ENCODE results near the gene ZFP91. TPM values are rescaled to one million over a fixed set of nuclear protein-coding genes. Genes with fewer than 3 reads are reported as not detected.

The ZFP91 gene
- total and polyA plus RNA-seq, 9 of the 15 experiments (the other 6 are each of a cell fraction or from before 2014, with no cell fraction given): 17.6 to 58.3 (median 34.0) TPM

DNA sequence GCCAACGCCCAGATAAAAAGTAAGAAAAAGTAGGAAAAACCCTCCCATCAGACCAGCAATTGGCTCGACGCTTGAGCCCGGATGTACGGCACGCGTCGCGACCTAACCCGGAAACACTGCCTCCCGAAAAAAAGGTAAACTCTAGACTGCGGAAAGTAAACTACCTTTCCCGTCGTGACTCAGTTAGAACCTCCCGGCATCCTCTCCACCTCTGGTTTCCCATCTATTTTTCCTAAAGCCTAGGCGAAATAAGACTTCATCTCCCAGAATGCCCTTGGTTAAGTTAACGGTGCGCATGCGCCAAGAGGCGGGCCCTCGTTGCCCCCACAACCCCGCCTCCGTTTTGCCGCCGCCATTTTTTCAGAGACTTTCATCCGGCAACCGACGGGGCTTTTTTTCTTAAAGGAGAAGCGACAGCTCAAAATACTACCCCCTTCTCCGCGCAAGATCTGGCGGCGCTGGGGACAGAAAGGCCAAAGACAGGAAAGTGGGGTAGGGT lies 678 bp upstream of the ZFP91 start (continued):
- TF ChIP-seq CHD1 (IDR thresholded peaks at IDR 0.05; ENCODE audit: low read length): no peak
- TF ChIP-seq ATF6 (CRISPR knock-in tag; IDR thresholded peaks at IDR 0.05): peak; percentile 83; the same call in 1 of the 2 replicates
- TF ChIP-seq KLF6 (CRISPR knock-in tag; IDR thresholded peaks at IDR 0.05; ENCODE audit: borderline replicate concordance): no peak
- TF ChIP-seq ESRRB (CRISPR knock-in tag; IDR thresholded peaks at IDR 0.05; ENCODE audit: borderline replicate concordance): no peak
- no peak for TF ChIP-seq HBP1 (CRISPR knock-in tag; IDR thresholded peaks at IDR 0.05)
- TF ChIP-seq, protein P1, sequence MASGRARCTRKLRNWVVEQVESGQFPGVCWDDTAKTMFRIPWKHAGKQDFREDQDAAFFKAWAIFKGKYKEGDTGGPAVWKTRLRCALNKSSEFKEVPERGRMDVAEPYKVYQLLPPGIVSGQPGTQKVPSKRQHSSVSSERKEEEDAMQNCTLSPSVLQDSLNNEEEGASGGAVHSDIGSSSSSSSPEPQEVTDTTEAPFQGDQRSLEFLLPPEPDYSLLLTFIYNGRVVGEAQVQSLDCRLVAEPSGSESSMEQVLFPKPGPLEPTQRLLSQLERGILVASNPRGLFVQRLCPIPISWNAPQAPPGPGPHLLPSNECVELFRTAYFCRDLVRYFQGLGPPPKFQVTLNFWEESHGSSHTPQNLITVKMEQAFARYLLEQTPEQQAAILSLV (tag; IDR thresholded peaks at IDR 0.05): no peak
- TF ChIP-seq SAFB (IDR thresholded peaks at IDR 0.05; ENCODE audit: borderline replicate concordance, low read depth, low read length): no peak
- TF ChIP-seq SMAD2 (IDR thresholded peaks at IDR 0.05; ENCODE audit: low read depth, low read length): no peak
- TF ChIP-seq GTF2F1 (IDR thresholded peaks at IDR 0.05; ENCODE audit: low read depth, low read length): no peak
- TF ChIP-seq MCM3 (IDR thresholded peaks at IDR 0.05): no peak
- TF ChIP-seq NFXL1 (CRISPR knock-in tag; IDR thresholded peaks at IDR 0.05): no peak
- TF ChIP-seq PCBP2 (IDR thresholded peaks at IDR 0.05; ENCODE audit: low read depth, low read length, poor library complexity, severe bottlenecking): no peak
- TF ChIP-seq KLF1 (tag; IDR thresholded peaks at IDR 0.05): no peak
- no peak; the same call in 1 of the 2 replicates for TF ChIP-seq FOXP1 (CRISPR knock-in tag; IDR thresholded peaks at IDR 0.05)
- no peak for TF ChIP-seq JUN (IDR thresholded peaks at IDR 0.05; ENCODE audit: borderline replicate concordance, low read depth, low read length)
- no peak for TF ChIP-seq JUN (CRISPR knock-in tag; IDR thresholded peaks at IDR 0.05; ENCODE audit: borderline replicate concordance)
- TF ChIP-seq GMEB1 (CRISPR knock-in tag; IDR thresholded peaks at IDR 0.05): peak; percentile 65; the same call in 1 of the 2 replicates
- TF ChIP-seq ZNF143 (CRISPR knock-in tag; IDR thresholded peaks at IDR 0.05): peak; percentile 87
- TF ChIP-seq GABPA (tag; conservative IDR thresholded peaks at IDR 0.05; ENCODE audit: low read depth): peak; percentile 98
- TF ChIP-seq DIDO1 (tag; IDR thresholded peaks at IDR 0.05; ENCODE audit: low read depth): no peak
- TF ChIP-seq SUPT5H (IDR thresholded peaks at IDR 0.05): no peak
- TF ChIP-seq, protein P2, sequence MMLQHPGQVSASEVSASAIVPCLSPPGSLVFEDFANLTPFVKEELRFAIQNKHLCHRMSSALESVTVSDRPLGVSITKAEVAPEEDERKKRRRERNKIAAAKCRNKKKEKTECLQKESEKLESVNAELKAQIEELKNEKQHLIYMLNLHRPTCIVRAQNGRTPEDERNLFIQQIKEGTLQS (IDR thresholded peaks at IDR 0.05): peak; percentile 28; the same call in 1 of the 2 replicates
- TF ChIP-seq, protein P2 (CRISPR knock-in tag; conservative IDR thresholded peaks at IDR 0.05): peak; percentile 69

Data from K562 (cell line).